NCI-H1436 (cell line): ENCODE results near the gene UNC13C.
"Not testable (repeated sequence)": the region's sequence is repeated elsewhere in the genome, so short reads cannot be mapped to it uniquely, and the experiment has no call there.

Source experiments
- DNase-seq: peaks from one replicate; lab custom pipeline; 2025; lab: John Stamatoyannopoulos, UW

UNC13C gene

GRCh38 chr15:54298396-54298795, 320.2 kb downstream of the UNC13C start:
- DNase-seq: no peak

- no peak for DNase-seq
These were observed 326.1 kb downstream of the UNC13C start for GRCh38 chr15:54304321-54304720.

DNA sequence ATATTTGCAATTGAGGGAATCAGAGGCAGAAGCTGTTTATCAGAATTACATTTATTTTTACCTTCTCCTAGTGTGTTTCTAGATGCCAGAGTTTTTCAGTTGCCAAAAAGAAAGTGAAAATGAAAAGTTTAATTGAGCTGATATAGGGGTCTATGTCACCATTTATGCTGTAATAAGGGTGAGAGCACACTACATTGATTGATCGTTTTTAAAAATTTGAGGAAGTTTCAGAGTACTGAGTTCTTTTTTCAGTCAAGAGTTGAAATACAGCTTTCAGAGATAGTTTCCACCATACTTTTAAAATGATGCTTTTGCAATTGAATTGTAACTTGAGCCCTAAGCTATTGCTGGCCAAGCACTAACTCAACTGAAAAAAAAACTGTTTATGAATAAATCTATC, 326.9 kb downstream of the UNC13C start:
- no peak for DNase-seq

DNA sequence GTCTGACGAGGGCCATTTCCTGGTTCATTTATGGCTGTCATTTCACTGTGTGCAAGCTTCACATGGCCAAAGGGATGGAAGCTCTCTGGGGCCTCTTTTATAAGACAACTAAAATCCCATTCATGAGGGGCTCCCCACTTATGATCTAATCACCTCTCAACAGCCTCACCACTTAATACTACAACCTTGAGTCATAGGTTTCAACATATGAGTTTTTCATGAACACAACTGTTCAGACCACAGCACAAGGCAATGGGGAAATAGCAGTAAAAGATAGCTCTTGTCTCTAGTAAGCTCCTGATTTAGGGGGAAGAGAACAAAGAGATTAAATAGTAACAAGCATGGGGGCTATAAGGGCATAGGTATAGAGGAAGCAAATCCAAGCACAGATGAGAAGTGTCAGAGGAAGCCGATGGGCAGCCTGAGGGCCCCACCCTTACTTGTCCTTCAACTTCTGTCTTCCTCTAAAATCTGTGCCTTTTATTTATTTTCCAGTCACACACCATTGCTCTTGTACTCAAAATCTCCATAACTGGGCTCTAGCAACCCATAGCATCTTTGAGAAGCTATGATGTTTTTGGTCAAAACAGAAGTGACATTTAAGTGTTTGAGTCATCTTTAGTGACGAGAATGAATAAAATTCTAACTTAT, 329.1 kb downstream of the UNC13C start:
- DNase-seq: no peak

GRCh38 chr15:54307926-54308325, 329.7 kb downstream of the UNC13C start:
- DNase-seq: no peak

DNA sequence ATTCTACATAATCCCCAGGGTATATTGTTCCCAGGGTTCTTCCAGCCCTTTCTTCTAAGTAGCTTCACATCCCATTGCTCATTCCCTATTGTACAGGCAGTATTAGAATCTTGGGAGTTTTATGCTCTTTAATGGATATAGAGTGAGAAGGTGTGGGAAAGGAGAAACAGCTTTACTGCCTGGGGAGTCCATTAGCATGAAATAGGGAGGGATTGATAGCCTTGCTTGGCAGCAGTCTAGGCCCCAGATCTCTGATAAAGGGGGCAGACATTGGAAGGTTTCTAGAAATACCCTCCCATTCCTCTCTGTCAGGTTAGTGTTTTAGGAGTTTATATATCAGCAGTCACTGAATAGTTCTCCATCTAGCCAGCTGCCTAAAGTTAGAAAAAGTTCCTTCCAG, 334.3 kb downstream of the UNC13C start:
- DNase-seq: no peak

DNA sequence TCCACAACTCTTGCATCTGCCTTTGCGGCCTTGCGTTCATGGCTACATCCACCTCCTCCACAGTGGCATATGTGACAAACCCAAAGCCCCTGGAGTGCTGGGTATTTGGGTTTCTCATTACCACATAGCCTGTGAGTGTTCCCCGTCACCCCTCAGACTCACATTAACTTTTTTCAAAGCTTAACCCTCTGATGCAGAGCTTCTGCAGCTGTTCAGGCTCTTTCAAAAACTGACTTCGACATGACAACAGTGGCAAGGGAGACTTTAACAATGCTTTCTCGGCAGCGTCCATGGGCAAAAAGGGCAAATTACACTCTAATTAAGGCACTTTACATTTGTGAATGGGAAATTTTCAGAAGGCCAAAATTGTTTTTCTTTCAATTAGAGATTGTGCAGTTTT, 343.2 kb downstream of the UNC13C start:
- no peak for DNase-seq

- no peak for DNase-seq
These were observed 344.1 kb downstream of the UNC13C start for GRCh38 chr15:54322341-54322740.

DNA sequence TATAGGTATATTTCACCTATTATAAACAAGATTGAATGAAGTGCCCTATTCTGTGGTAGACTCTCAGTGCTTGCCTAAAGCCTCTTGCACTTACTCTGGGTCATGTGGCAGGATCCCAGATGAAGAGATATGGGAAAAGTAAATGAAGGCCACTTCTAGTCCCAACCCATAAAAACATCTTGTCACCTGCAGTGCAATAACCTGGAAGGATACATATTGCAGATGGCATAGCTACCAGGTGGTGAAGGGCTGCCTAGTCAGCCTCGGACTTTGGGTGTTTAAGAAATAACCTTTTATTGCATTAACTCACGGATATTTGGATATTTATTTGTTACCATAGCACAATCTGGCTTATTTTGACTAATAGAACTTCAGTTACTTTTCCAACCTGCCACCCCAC, 367.1 kb downstream of the UNC13C start:
- no peak for DNase-seq

DNA sequence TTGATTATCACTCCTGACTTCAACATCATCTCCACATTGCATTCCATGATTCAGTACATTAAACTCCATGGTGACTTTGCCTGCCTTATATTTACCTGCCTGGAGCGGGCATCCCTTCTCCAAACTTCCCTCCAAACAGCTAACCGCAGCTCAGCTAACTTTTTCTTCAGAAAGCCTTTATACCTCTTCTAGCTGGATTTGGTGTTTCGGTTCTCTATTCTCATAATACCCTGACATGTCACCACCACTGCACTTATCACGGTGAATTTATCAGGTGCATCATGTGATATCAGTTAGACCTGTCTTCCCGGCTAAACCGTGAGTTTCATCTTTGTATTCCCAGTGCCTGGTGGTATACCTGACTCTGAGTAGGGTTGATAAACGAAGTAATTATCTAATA, 367.6 kb downstream of the UNC13C start:
- DNase-seq: no peak

DNA sequence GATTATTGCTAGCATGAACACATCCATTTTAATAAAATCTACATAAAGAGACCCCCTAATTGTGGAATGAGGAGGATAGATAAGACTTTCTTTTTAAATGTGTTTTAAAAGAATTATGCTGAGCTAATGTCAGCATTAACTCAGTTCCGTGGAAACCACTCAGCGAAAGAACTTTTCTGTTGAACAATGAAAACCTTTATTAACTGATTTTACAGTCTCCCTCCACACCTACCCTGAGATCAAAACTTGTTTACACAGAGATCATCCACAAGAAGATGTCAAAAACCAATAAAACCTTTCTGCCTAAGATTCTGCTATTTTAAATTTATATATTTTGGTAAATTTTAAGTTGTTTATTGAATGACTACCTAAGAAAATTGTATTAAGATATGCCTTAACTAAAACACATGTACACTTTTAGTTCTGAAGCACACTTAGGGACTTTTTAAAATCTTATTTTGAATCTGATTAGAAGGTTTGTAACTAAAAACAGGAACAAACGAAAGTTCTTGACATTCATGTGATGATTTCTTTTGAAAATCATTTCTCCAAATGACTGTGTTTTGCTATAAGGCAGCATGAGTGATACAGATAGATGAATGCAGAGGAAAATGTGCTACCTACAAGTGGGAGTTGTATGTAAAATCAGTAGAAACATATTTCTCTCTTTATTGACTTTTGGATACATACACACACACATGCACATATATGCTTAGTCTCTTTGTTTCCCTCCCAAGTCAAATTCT, 369.0 kb downstream of the UNC13C start:
- DNase-seq: no peak

GRCh38 chr15:54353726-54354125, 375.5 kb downstream of the UNC13C start:
- no peak for DNase-seq

DNA sequence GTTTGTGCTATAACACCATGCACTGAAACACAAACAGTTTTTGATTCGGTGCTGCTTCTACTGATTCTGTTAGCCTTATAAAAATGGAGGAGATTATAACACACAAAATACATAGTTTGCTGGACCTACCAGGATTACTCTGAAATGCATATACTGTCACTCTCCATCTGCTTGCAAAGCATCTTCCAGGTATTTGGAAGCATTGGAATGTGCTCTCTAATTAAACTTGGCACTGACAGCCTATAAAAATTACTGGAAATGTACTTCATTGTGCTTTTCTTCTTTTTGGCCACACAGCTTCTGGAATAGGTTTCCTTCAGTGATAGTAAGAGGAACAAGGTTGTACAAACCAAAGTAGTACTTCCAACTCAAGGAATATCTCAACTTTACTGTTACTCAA, 376.1 kb downstream of the UNC13C start:
- no peak for DNase-seq

DNA sequence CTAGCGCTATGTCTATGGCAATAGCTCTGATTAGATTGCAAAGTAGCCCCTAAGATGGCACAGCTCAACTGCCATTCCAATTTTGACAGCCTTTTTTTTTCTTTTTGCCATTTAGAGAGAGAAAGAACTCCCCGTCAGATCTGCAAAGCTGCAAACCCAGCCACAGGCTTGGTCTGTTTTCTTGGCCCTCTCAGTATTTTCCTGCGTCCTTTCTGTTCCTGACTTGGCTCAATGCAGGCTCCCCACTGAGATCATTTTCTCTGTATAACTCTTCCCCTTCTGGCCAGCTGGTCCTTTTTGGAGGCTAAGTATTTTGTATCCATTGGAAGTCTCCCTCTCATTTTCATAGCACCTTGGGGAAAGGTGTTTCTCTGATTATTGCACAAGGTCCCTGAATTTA, 386.7 kb downstream of the UNC13C start:
- DNase-seq: no peak

DNA sequence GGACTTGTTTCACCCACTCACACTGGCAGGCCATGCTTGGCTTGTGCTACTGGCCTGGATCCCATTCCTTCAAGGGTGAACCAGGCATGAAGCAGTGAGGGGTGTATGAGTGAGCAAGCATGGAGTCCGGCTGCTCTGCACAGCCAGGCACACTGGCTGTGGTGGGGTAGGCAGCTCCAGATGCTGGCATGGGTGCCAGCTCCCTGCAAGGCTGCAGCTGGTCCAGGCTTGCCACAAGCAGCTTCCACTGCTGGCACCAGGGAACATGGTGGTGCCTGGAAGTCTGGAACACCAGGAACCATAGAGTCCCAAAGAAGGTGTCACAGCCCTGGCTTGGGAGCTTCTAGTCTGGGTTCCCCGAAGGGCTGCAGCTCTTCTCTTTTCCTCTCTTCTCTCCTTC, 395.1 kb downstream of the UNC13C start:
- no peak for DNase-seq

DNA sequence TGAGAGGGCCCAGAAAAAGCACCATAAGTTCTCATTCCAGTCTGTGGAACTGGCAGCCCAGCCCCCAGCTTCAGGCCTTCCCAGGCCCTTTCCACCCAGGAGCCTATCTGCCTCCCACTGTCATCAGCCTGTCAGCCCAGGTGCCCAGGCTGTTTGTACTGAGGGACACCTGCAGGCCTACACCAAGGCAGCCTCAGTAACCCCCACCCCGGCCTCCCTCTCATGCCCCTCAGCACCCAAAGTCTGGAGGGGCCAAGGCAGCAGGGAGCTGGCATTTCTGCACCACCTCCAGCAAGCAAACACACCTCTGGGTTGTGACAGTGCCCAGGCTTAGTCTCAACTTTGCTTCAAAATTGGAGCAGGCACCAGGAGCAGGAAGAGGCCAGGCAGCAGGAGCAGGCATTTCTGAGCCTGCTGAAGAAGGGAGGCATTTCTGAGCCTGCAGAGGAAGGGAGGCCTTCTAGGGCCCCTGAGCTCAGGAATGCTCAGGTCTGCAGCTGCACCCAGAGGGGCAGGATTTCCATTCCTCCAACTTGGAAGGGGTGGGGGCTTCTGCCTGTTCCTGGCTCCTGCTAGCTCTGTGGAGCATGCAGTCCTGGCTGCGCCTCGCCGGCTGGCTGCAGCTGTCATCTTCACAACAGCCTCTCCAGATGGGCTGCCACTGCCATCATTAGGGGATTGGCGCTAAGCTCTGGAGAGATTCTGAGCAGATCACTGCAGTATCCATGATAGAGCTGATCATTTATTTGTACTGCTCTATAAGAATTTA, 396.1 kb downstream of the UNC13C start:
- DNase-seq: no peak

GRCh38 chr15:54387799-54388198, 409.6 kb downstream of the UNC13C start:
- no peak for DNase-seq

GRCh38 chr15:54388746-54389145, 410.5 kb downstream of the UNC13C start:
- no peak for DNase-seq

DNA sequence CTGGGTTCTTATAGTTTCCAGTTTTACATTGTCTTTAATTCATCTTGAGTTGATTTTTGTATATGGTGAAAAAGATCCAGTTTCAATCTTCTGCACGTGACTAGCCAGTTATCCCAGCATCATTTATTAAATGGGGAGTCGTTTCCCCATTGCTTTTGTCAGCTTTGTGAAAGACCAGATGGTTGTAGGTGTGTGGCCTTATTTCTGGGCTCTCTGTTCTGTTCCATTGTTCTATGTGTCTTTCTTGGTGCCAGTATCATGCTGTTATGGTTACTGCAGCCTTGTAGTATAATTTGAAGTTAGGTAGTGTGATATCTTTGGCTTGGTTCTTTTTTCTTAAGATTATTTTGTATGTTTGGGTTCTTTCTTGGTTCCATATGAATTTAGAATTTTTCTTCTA, 432.2 kb downstream of the UNC13C start:
- DNase-seq: no peak

DNA sequence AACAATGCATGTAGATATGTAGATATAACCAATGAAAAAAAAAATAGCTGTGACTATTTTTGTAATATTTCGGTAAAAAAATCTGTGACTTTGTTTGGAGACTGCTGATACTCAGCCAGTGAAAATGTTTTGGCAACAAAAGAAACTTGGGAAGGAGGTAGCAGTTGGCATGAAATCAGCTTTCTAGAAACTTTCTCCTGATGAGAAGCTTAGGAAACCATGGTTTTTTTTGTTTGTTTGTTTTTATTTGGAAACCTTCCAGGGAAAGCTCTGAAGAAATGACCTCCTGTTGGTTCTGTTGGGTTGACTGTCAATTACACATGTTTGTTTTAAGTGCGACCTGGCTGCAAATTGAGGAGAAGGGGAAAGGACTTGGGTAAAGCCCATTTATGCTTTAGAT, 445.9 kb downstream of the UNC13C start:
- DNase-seq: no peak

DNA sequence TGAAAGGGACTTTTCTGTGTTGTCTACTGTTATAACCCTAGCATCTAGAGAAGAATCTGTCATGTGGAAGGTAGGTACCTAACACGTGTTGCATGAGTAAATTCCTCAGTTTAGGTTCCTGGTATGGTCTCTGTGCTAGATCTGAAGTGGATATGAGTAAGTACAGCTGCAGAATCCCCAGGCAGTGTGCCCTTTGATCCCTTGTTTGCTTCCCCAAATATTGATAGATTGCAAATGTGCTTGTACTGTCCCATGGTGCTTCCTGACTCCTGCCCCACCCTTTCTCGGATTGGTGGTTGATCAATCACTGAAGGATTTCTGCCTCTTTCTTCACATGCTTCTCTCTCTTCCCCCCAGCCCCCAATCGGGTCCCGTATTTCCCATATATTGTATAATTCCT, 450.4 kb downstream of the UNC13C start:
- DNase-seq: no peak

- DNase-seq: not testable (repeated sequence)
These were observed 472.0 kb downstream of the UNC13C start for GRCh38 chr15:54450288-54450687.

- no peak for DNase-seq
These were observed 478.2 kb downstream of the UNC13C start for GRCh38 chr15:54456413-54456812.
